Liver (tissue), 9 donors: Measurements from ENCODE around the gene FADS1. TPM values are rescaled to one million over a fixed set of nuclear protein-coding genes. Genes with fewer than 3 reads are reported as not detected.

Experiments used
- DNase-seq: peaks from one replicate; pipeline ENCODE4 v3.0.0-alpha.2; 2017; ENCODE audit warnings: low spot score
- H3K27ac ChIP-seq, 2 donors: one replicate each; pipeline ENCODE4 v1.7.0; 2013; ENCODE audit warnings: inconsistent platforms in 2 of 2, low read length in 2 of 2, control low read depth in 1 of 2, low read depth in 1 of 2, mild to moderate bottlenecking in 1 of 2
- H3K27me3 ChIP-seq, 4 donors: one replicate each; pipeline versions ENCODE4 v1.6.1 to v1.7.0; 2013; ENCODE audit warnings: low read length in 3 of 4, inconsistent platforms in 1 of 4, mild to moderate bottlenecking in 1 of 4, moderate library complexity in 1 of 4; ENCODE audit not compliant: control insufficient read depth in 4 of 4, insufficient read depth in 4 of 4
- H3K36me3 ChIP-seq, 4 donors: one replicate each; pipeline versions ENCODE4 v1.6.1 to v1.7.0; 2013; ENCODE audit warnings: low read length in 3 of 4, mild to moderate bottlenecking in 3 of 4, low read depth in 1 of 4, moderate library complexity in 1 of 4; ENCODE audit not compliant: control insufficient read depth in 4 of 4, insufficient read depth in 3 of 4
- H3K4me1 ChIP-seq, 4 donors: one replicate each; pipeline versions ENCODE4 v1.6.1 to v1.7.0; 2013; ENCODE audit warnings: low read length in 3 of 4, mild to moderate bottlenecking in 3 of 4, moderate library complexity in 1 of 4; ENCODE audit not compliant: control insufficient read depth in 4 of 4, insufficient read depth in 4 of 4
- H3K4me3 ChIP-seq, 3 donors: one replicate each; pipeline versions ENCODE4 v1.6.1 to v1.7.0; 2013; ENCODE audit warnings: low read length in 3 of 3, control low read depth in 1 of 3, low read depth in 1 of 3, mild to moderate bottlenecking in 1 of 3
- H3K9ac ChIP-seq, 2 donors: one replicate each; pipeline ENCODE4 v1.7.0; 2013; ENCODE audit warnings: low read length in 2 of 2, mild to moderate bottlenecking in 2 of 2, moderate library complexity in 2 of 2, control low read depth in 1 of 2, low read depth in 1 of 2
- H3K9me3 ChIP-seq, 4 donors: one replicate each; pipeline versions ENCODE4 v1.6.1 to v1.7.0; 2013; ENCODE audit warnings: low read length in 3 of 4; ENCODE audit not compliant: control insufficient read depth in 4 of 4
- ATF3 ChIP-seq: IDR thresholded peaks from 2 replicates; pipeline ENCODE4 v1.6.1; 2016; ENCODE audit warnings: antibody characterized with exemption
- CTCF ChIP-seq: fragments of 150-350 bp; IDR thresholded peaks from 2 replicates; pipeline ENCODE4 v1.5.1; 2017; ENCODE audit warnings: improper control_type of control experiment, low read depth, low read length; ENCODE audit not compliant: missing input control
- EGR1 ChIP-seq, 2 donors: IDR thresholded peaks; 2 replicates each; pipeline ENCODE4 v1.6.1; 2016 to 2018; ENCODE audit warnings: antibody characterized with exemption in 2 of 2, low read depth in 2 of 2
- FOXA2 ChIP-seq: IDR thresholded peaks from 2 replicates; pipeline ENCODE4 v1.6.1; 2016; ENCODE audit warnings: antibody characterized with exemption
- GABPA ChIP-seq, 2 donors: IDR thresholded peaks in 1 of 2; conservative IDR thresholded peaks in 1 of 2; 2 replicates each; pipeline ENCODE4 v1.6.1; 2016; ENCODE audit warnings: antibody characterized with exemption in 2 of 2, mild to moderate bottlenecking in 1 of 2, moderate library complexity in 1 of 2
- HNF4A ChIP-seq, 2 donors: conservative IDR thresholded peaks; 2 replicates each; pipeline ENCODE4 v1.6.1; 2016; ENCODE audit warnings: antibody characterized with exemption in 2 of 2, mild to moderate bottlenecking in 2 of 2
- HNF4G ChIP-seq: IDR thresholded peaks from 2 replicates; pipeline ENCODE4 v1.6.1; 2016; ENCODE audit warnings: antibody characterized with exemption
- JUND ChIP-seq, 2 donors: IDR thresholded peaks; 2 replicates each; pipeline ENCODE4 v1.6.1; 2016; ENCODE audit warnings: antibody characterized with exemption in 2 of 2
- NR2F2 ChIP-seq: IDR thresholded peaks from 2 replicates; pipeline ENCODE4 v1.6.1; 2016; ENCODE audit warnings: antibody characterized with exemption
- RAD21 ChIP-seq, 2 donors: IDR thresholded peaks; 2 replicates each; pipeline ENCODE4 v1.6.1; 2016; ENCODE audit warnings: antibody characterized with exemption in 2 of 2, mild to moderate bottlenecking in 2 of 2
- RXRA ChIP-seq, 2 donors: IDR thresholded peaks; 2 replicates each; pipeline ENCODE4 v1.6.1; 2017 to 2018; ENCODE audit warnings: antibody characterized with exemption in 2 of 2, mild to moderate bottlenecking in 1 of 2
- SP1 ChIP-seq: IDR thresholded peaks from 2 replicates; pipeline ENCODE4 v1.6.1; 2018; ENCODE audit warnings: antibody characterized with exemption, mild to moderate bottlenecking
- TAF1 ChIP-seq: conservative IDR thresholded peaks from 2 replicates; pipeline ENCODE4 v1.6.1; 2016; ENCODE audit warnings: antibody characterized with exemption, mild to moderate bottlenecking
- YY1 ChIP-seq: IDR thresholded peaks from 2 replicates; pipeline ENCODE4 v1.6.1; 2016; ENCODE audit warnings: antibody characterized with exemption, mild to moderate bottlenecking
- ZBTB33 ChIP-seq: IDR thresholded peaks from 2 replicates; pipeline ENCODE4 v1.6.1; 2016; ENCODE audit warnings: antibody characterized with exemption
- WGBS: extraction: QIAGEN DNeasy Blood & Tissue Kit; methylation state at CpG from one replicate; pipeline ENCODE4 v1.1.7; 2013; 5-methylcytosine and 5-hydroxymethylcytosine counted together
- polyA plus RNA-seq, 2 donors: library from polyadenylated mRNA; stranded (reverse) in 1 of 2; unstranded in 1 of 2; fragments of 200-250 nt in 1 of 2; fragments of >200 nt in 1 of 2; fragmentation: Nextera tagmentation in 1 of 2; extraction: Ambion mirVana in 1 of 2; gene quantifications; one replicate each; pipeline versions ENCODE4 v1.2.1 to v1.2.3, GENCODE V29; 2013 to 2015
- total RNA-seq, 2 donors: library from RNA; depleted of rRNA; stranded (reverse); fragments of >200 nt; gene quantifications; one replicate each; pipeline ENCODE4 v1.2.3, GENCODE V29; 2014
- TF ChIP-seq, protein P1 (sequence below): IDR thresholded peaks from 2 replicates; pipeline ENCODE4 v1.6.1; 2016; ENCODE audit warnings: antibody characterized with exemption
- donor health status: healthy.
- donor health status: healthy.
- donor health status: healthy.
- donor health status: healthy.
- donor health status: healthy.

Gene FADS1
- total and polyA plus RNA-seq, 4 donors = 16.8 to 137 (median 58.7) TPM

GRCh38 chr11:61832754-61833153 is 16.0 kb upstream of the FADS1 start:
- no peak for TF ChIP-seq NR2F2
- no peak for TF ChIP-seq HNF4A (conservative IDR thresholded peaks at IDR 0.05)
- no peak for TF ChIP-seq RAD21 (IDR thresholded peaks at IDR 0.05)
- TF ChIP-seq JUND (IDR thresholded peaks at IDR 0.05) = no peak
- no peak for TF ChIP-seq YY1
- no peak for TF ChIP-seq FOXA2
- peak; percentile 28 to 46 for TF ChIP-seq RXRA (IDR thresholded peaks at IDR 0.05)
- TF ChIP-seq EGR1 (IDR thresholded peaks at IDR 0.05; ENCODE audit: low read depth in 2 of 2) = no peak
- TF ChIP-seq ATF3 = no peak
- TF ChIP-seq TAF1 = no peak
- peak; percentile 9 for TF ChIP-seq SP1
- TF ChIP-seq, protein P1, sequence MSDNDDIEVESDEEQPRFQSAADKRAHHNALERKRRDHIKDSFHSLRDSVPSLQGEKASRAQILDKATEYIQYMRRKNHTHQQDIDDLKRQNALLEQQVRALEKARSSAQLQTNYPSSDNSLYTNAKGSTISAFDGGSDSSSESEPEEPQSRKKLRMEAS = no peak
- H3K4me1 ChIP-seq = peaks cover 10 to 49% (median 45%) of the 10 kb centered on the region in 4 donors
- H3K27ac ChIP-seq = no peak overlapping the region

GRCh38 chr11:61832207-61832606 is 15.4 kb upstream of the FADS1 start:
- Histone ChIP-seq H3K4me3 (no peak overlapping the region), H3K36me3 (peaks cover 0 to under 1% (median 0%) of the 10 kb centered on the region in 4 donors), H3K9ac (no peak overlapping the region), H3K4me1 (peaks cover 10 to 54% (median 47%) of the 10 kb centered on the region in 4 donors), H3K27me3 (no peaks in the 10 kb centered on the region), H3K27ac (no peak overlapping the region), H3K9me3 (no peaks in the 10 kb centered on the region)
- DNase-seq = no peak
- 74% methylated on average over 4 of the region's 4 CpGs for WGBS
- no peak for TF ChIP-seq ZBTB33
- TF ChIP-seq TAF1 = no peak
- TF ChIP-seq JUND (IDR thresholded peaks at IDR 0.05) = no peak
- TF ChIP-seq RAD21 (IDR thresholded peaks at IDR 0.05) = no peak
- TF ChIP-seq RXRA (IDR thresholded peaks at IDR 0.05) = no peak
- no peak for TF ChIP-seq CTCF
- no peak for TF ChIP-seq HNF4G
- TF ChIP-seq YY1 = no peak
- no peak for TF ChIP-seq EGR1 (IDR thresholded peaks at IDR 0.05; ENCODE audit: low read depth in 2 of 2)
- no peak for TF ChIP-seq GABPA (IDR thresholded peaks at IDR 0.05 in 1 of 2, conservative IDR thresholded peaks at IDR 0.05 in 1 of 2)
- no peak for TF ChIP-seq SP1

More at GRCh38 chr11:61832754-61833153, 16.0 kb upstream of the FADS1 start:
- no peak for DNase-seq
- no peaks in the 10 kb centered on the region for H3K9me3 ChIP-seq
- no peak overlapping the region for H3K4me3 ChIP-seq
- no peak overlapping the region for H3K9ac ChIP-seq
- no peaks in the 10 kb centered on the region for H3K27me3 ChIP-seq
- WGBS = 46% methylated on average over 7 of the region's 7 CpGs
- H3K36me3 ChIP-seq = peaks cover 0 to 2% (median 0%) of the 10 kb centered on the region in 4 donors
